ENCODE measurements around the gene ITPA.

DNA sequence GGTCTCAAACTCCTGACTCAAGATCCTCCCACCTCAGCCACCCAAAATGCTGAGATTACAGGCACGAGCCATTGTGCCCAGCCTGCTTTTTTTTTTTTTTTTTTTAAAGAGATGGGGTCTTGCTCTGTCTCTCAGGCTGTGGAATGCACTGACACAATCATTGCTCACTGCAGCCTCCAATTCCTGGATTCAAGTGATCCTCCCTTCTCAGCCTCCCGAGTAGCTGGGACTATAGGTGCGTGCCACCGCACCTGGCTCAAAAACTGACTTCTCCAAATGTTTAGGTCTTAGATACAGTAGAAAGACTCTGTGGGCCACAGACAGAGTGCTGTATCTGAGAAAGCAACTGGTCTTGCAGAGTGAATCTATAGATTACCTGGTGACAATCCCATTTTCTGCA lies 60.8 kb downstream of the ITPA start:
- TF ChIP-seq, protein P1, sequence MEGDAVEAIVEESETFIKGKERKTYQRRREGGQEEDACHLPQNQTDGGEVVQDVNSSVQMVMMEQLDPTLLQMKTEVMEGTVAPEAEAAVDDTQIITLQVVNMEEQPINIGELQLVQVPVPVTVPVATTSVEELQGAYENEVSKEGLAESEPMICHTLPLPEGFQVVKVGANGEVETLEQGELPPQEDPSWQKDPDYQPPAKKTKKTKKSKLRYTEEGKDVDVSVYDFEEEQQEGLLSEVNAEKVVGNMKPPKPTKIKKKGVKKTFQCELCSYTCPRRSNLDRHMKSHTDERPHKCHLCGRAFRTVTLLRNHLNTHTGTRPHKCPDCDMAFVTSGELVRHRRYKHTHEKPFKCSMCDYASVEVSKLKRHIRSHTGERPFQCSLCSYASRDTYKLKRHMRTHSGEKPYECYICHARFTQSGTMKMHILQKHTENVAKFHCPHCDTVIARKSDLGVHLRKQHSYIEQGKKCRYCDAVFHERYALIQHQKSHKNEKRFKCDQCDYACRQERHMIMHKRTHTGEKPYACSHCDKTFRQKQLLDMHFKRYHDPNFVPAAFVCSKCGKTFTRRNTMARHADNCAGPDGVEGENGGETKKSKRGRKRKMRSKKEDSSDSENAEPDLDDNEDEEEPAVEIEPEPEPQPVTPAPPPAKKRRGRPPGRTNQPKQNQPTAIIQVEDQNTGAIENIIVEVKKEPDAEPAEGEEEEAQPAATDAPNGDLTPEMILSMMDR (IDR thresholded peaks at IDR 0.05), result no peak
- TF ChIP-seq POLR2A (IDR thresholded peaks at IDR 0.05), result no peak

All from heart left ventricle (tissue), 13 donors.